SK-N-SH (cell line): ENCODE results near the gene MTCL1. TPM values are rescaled to one million over a fixed set of nuclear protein-coding genes. Genes with fewer than 3 reads are reported as not detected.

Experiments
- CTCF ChIA-PET: fragments of 300-600, 350-600 bp; formaldehyde crosslinking; extraction: SDS; loops from one replicate; lab custom pipeline; 2021; lab: Yijun Ruan, JAX
- POLR2A ChIA-PET: fragments of 350-600 bp; sonication (Branson Sonifier 250); formaldehyde crosslinking; extraction: SDS; loops from one replicate; lab custom pipeline; 2020; ENCODE audit warnings: antibody characterized with exemption, inconsistent platforms; lab: Yijun Ruan, JAX
- DNase-seq: peaks from one replicate; pipeline ENCODE4 v3.0.0; 2012
- H2AFZ ChIP-seq: fragments of 200-600 bp; sonication (generic); 2 replicates; pipeline ENCODE4 v1.8.1; 2016; ENCODE audit warnings: antibody characterized with exemption, mild to moderate bottlenecking, low read depth
- H3F3A ChIP-seq: fragments of 200-600 bp; sonication (generic); replicated peaks from 2 replicates; pipeline ENCODE3; 2016; ENCODE audit warnings: antibody characterized with exemption, mild to moderate bottlenecking; ENCODE audit not compliant: insufficient read depth
- H3K27ac ChIP-seq, 2 experiments: fragments of 200-500 bp in 1 of 2; fragments of 200-600 bp in 1 of 2; sonication (Bioruptor generic) in 1 of 2; sonication (generic), shearing (Covaris generic) in 1 of 2; 2 replicates each; pipeline versions ENCODE4 v1.5.1 to v1.6.1; 2014 to 2016; ENCODE audit warnings: low read depth in 2 of 2, inconsistent platforms in 1 of 2, low read length in 1 of 2, mild to moderate bottlenecking in 1 of 2, mixed read lengths in 1 of 2
- H3K27me3 ChIP-seq: fragments of 200-600 bp; sonication (generic), shearing (Covaris generic); 2 replicates; pipeline ENCODE4 v1.6.1; 2016; ENCODE audit warnings: mixed run types; ENCODE audit not compliant: insufficient read depth
- H3K36me3 ChIP-seq, 2 experiments: fragments of 200-500 bp in 1 of 2; fragments of 200-600 bp in 1 of 2; sonication (Bioruptor generic) in 1 of 2; sonication (generic) in 1 of 2; replicated peaks in 1 of 2; 2 replicates each; pipeline versions ENCODE3 to v1.5.1; 2014 to 2016; ENCODE audit warnings: low read length in 1 of 2, mild to moderate bottlenecking in 1 of 2; ENCODE audit not compliant: insufficient read depth in 2 of 2, control insufficient read depth in 1 of 2
- H3K4me1 ChIP-seq, 2 experiments: fragments of 200-500 bp in 1 of 2; fragments of 200-600 bp in 1 of 2; sonication (Bioruptor generic) in 1 of 2; sonication (generic), shearing (Covaris generic) in 1 of 2; 2 replicates each; pipeline versions ENCODE4 v1.5.1 to v1.6.1; 2014 to 2016; ENCODE audit warnings: low read depth in 1 of 2, low read length in 1 of 2, mixed run types in 1 of 2; ENCODE audit not compliant: insufficient read depth in 2 of 2, control insufficient read depth in 1 of 2
- H3K4me2 ChIP-seq: fragments of 200-600 bp; sonication (generic), shearing (Covaris generic); 2 replicates; pipeline ENCODE4 v1.6.1; 2017; ENCODE audit warnings: mixed run types
- H3K4me3 ChIP-seq, 2 experiments: fragments of 200-500 bp in 1 of 2; fragments of 200-600 bp in 1 of 2; sonication (Bioruptor generic) in 1 of 2; sonication (generic), shearing (Covaris generic) in 1 of 2; 2 replicates each; pipeline versions ENCODE4 v1.5.1 to v1.8.1; 2014 to 2016; ENCODE audit warnings: low read depth in 2 of 2, inconsistent platforms in 1 of 2, low read length in 1 of 2, mild to moderate bottlenecking in 1 of 2, mixed read lengths in 1 of 2, moderate library complexity in 1 of 2
- H3K79me2 ChIP-seq: fragments of 200-600 bp; sonication (generic); 2 replicates; pipeline ENCODE4 v1.8.1; 2017; ENCODE audit warnings: mild to moderate bottlenecking; ENCODE audit not compliant: insufficient read depth
- H3K9ac ChIP-seq: fragments of 200-600 bp; sonication (generic); 2 replicates; pipeline ENCODE4 v1.6.1; 2017; ENCODE audit warnings: mixed run types
- H3K9me2 ChIP-seq: fragments of 200-600 bp; sonication (generic); 2 replicates; pipeline ENCODE4 v1.6.1; 2017; ENCODE audit warnings: mixed run types
- H3K9me3 ChIP-seq: fragments of 200-600 bp; sonication (generic); 2 replicates; pipeline ENCODE4 v1.6.1; 2017; ENCODE audit warnings: mixed run types, mild to moderate bottlenecking, moderate library complexity
- H4K20me1 ChIP-seq: fragments of 200-600 bp; sonication (generic); 2 replicates; pipeline ENCODE4 v1.6.1; 2017; ENCODE audit warnings: mild to moderate bottlenecking, mixed run types; ENCODE audit not compliant: insufficient read depth
- CHD2 ChIP-seq: fragments of 150-350 bp; IDR thresholded peaks from 2 replicates; pipeline ENCODE4 v1.6.1; 2018; ENCODE audit warnings: low read length; ENCODE audit not compliant: partially characterized antibody
- CTCF ChIP-seq: fragments of 200-600 bp; sonication (generic); IDR thresholded peaks from 2 replicates; pipeline ENCODE4 v1.6.1; 2017; ENCODE audit warnings: antibody characterized with exemption, mild to moderate bottlenecking, moderate library complexity
- EP300 ChIP-seq, 2 experiments: IDR thresholded peaks; 2 replicates each; pipeline versions ENCODE4 v1.4.0 to v1.6.1; 2012; ENCODE audit warnings: borderline replicate concordance in 1 of 2, low read depth in 1 of 2, low read length in 1 of 2
- FOXJ3 ChIP-seq: sonication (generic); formaldehyde crosslinking; IDR thresholded peaks from 2 replicates; pipeline ENCODE4 v1.5.1; 2020; ENCODE audit warnings: mild to moderate bottlenecking, missing genetic modification reagents
- FOXM1 ChIP-seq: IDR thresholded peaks from 2 replicates; pipeline ENCODE4 v1.4.0; 2012; ENCODE audit warnings: low read depth, mild to moderate bottlenecking
- JUND ChIP-seq: IDR thresholded peaks from 2 replicates; pipeline ENCODE4 v1.4.0; 2012
- MEF2A ChIP-seq: IDR thresholded peaks from 2 replicates; pipeline ENCODE4 v1.4.0; 2012; ENCODE audit warnings: low read depth, borderline replicate concordance
- MXI1 ChIP-seq: IDR thresholded peaks from 2 replicates; pipeline ENCODE4 v1.6.1; 2012; ENCODE audit warnings: mild to moderate bottlenecking, low read depth, low read length, improper control_type of control experiment
- NFIC ChIP-seq: IDR thresholded peaks from 2 replicates; pipeline ENCODE4 v1.4.0; 2012; ENCODE audit warnings: borderline replicate concordance
- RFX5 ChIP-seq: IDR thresholded peaks from 2 replicates; pipeline ENCODE4 v1.6.1; 2012; ENCODE audit warnings: mild to moderate bottlenecking, improper control_type of control experiment, low read length
- RXRA ChIP-seq: IDR thresholded peaks from 2 replicates; pipeline ENCODE4 v1.4.0; 2012; ENCODE audit warnings: low read depth, mild to moderate bottlenecking, borderline replicate concordance
- TCF12 ChIP-seq: IDR thresholded peaks from 2 replicates; pipeline ENCODE4 v1.4.0; 2012
- TEAD4 ChIP-seq: IDR thresholded peaks from 2 replicates; pipeline ENCODE4 v1.4.0; 2012; ENCODE audit warnings: mild to moderate bottlenecking, borderline replicate concordance; ENCODE audit not compliant: insufficient read depth
- USF1 ChIP-seq: IDR thresholded peaks from 2 replicates; pipeline ENCODE4 v1.4.0; 2012; ENCODE audit warnings: low read depth, borderline replicate concordance
- USF2 ChIP-seq: fragments of 150-350 bp; IDR thresholded peaks from 2 replicates; pipeline ENCODE4 v1.6.1; 2017; ENCODE audit warnings: antibody characterized with exemption, low read length, low read depth, borderline replicate concordance
- YY1 ChIP-seq: IDR thresholded peaks from 2 replicates; pipeline ENCODE4 v1.4.0; 2012; ENCODE audit warnings: low read depth, mild to moderate bottlenecking
- ZBTB33 ChIP-seq: IDR thresholded peaks from 2 replicates; pipeline ENCODE4 v1.4.0; 2012; ENCODE audit warnings: low read depth, borderline replicate concordance
- WGBS: methylation state at CpG from one replicate; pipeline ENCODE4 v1.1.6; 2017; ENCODE audit warnings: low lambda C conversion rate; 5-methylcytosine and 5-hydroxymethylcytosine counted together
- polyA plus RNA-seq, 3 experiments: library from polyadenylated mRNA; depleted of rRNA; stranded (reverse); fragments of >200 nt; gene quantifications; 2 replicates each; pipeline ENCODE4 v1.2.3, GENCODE V29; 2012

MTCL1 gene
- polyA plus RNA-seq, 1 of the 3 experiments (the other 2 are of a cell fraction): 33.5 TPM

GRCh38 chr18:8803063-8803795 is 97.9 kb downstream of the MTCL1 start:
- POLR2A ChIA-PET: no interaction called here
- Histone ChIP-seq H3K4me1 (peaks cover 33% of the 10 kb centered on the region in 2 experiments), H4K20me1 (no peaks in the 10 kb centered on the region)

More at GRCh38 chr18:8803063-8803795, 97.9 kb downstream of the MTCL1 start:
- H3K36me3 ChIP-seq: peaks cover 29 to 43% of the 10 kb centered on the region in 2 experiments
- H3F3A ChIP-seq: peaks cover 20% of the 10 kb centered on the region
- no peak overlapping the region for H2AFZ ChIP-seq
- H3K79me2 ChIP-seq: peaks cover 18% of the 10 kb centered on the region
- H3K9me2 ChIP-seq: no peaks in the 10 kb centered on the region
- CTCF ChIA-PET: interaction anchor here (1.0 to 1.8 kb wide), 3 partner anchors 13 to 180 kb away, joined by 4 to 5 read pairs (median 4); no protein-coding TSS in a partner anchor
- H3K4me2 ChIP-seq: no peak overlapping the region
- no peaks in the 10 kb centered on the region for H3K9me3 ChIP-seq
- no peaks in the 10 kb centered on the region for H3K27me3 ChIP-seq
- 76% methylated on average over 8 of the region's 8 CpGs for WGBS
- DNase-seq: no peak
- no peak overlapping the region for H3K27ac ChIP-seq
- TF ChIP-seq MEF2A (no peak), CTCF (no peak), CHD2 (no peak), RXRA (no peak), TCF12 (no peak), RFX5 (no peak), USF1 (no peak), ZBTB33 (no peak), JUND (no peak), EP300 (IDR thresholded peaks at IDR 0.05; ENCODE audit: borderline replicate concordance in 1 of 2, low read depth in 1 of 2, low read length in 1 of 2) (no peak), USF2 (no peak), TEAD4 (no peak), NFIC (no peak), FOXM1 (no peak), YY1 (no peak), MXI1 (no peak), FOXJ3 (CRISPR knock-in tag) (no peak)
- no peak overlapping the region for H3K9ac ChIP-seq
- H3K4me3 ChIP-seq: no peak overlapping the region
